GM19452 (cell line): ENCODE measurements around the gene IL4R.

Experiments used
- ATAC-seq: cut with Tn5 transposase; IDR thresholded peaks from one replicate; pipeline ENCODE4 v1.9.1; 2021; ENCODE audit not compliant: unreplicated experiment

IL4R gene

DNA sequence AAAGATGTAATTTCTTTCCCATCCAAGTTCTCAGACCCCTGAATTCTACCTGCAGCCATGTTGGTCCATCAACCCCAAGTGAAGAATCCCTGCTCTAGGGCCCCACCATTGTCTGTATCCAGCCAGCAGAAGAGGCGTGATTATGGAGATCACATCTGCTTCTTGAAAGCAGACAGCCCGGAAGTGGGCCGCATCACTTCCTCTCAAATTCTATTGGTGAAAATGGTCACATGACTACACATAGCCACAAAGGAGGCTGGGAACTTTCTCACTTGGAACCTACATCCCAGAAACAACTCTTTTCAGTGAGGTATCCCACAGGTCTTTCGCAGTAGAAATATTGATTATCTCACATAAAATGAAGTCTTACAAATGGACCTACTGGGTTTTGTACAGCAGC lies 40.1 kb downstream of the IL4R start:
- ATAC-seq = no peak

DNA sequence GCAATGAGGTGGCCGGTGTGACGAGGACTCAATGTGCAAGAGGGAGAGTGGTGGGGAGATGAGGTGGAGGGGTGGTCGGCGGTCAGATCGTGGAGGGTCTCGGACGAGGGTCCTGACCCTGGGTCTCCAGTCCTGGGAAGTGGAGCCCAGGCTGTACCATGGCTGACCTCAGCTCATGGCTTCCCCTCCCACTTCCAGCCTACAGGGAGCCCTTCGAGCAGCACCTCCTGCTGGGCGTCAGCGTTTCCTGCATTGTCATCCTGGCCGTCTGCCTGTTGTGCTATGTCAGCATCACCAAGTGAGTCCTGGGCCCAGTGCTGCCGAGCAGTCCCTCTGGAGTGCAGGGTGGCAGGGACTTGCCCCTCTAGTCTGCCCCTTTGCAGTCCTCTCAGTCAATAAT lies 41.8 kb downstream of the IL4R start:
- ATAC-seq = no peak

- ATAC-seq = no peak
These were observed 43.0 kb downstream of the IL4R start for GRCh38 chr16:27356794-27357193.

DNA sequence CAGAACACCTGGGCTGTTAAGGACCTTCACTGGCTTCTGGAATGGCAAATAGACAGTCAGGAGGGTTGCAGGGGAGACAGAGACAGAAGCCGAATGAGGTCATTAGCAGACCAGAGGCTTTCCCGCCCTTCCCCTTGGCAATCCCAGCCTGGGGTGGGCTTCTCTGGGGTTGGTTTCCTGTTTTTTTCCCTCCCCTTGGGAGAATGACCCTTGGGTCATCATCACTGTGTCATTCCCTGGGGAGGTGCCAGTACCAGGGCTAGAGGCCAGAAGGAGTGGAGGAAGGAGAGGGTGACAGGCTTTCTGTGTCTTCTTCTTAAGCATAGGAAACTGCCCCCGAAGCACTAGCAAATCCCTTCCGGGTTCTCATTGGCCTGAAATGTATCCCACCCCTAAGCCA lies 45.3 kb downstream of the IL4R start:
- no peak for ATAC-seq

- no peak for ATAC-seq
These were observed 45.8 kb downstream of the IL4R start for GRCh38 chr16:27359615-27360014.

DNA sequence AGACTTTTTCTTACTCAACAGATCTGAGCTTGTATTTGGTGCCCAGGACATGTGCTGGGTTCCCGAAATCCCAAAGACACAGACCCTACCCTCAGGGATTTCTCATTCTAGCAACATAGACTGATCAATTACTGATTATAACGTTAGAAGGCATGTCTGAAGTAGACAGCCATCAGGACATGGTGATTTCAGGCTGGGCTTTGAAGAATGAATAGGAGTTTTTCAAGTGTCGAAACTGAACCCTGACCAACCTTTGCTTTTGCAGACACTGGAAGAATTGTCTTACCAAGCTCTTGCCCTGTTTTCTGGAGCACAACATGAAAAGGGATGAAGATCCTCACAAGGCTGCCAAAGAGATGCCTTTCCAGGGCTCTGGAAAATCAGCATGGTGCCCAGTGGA lies 48.2 kb downstream of the IL4R start:
- ATAC-seq = no peak

DNA sequence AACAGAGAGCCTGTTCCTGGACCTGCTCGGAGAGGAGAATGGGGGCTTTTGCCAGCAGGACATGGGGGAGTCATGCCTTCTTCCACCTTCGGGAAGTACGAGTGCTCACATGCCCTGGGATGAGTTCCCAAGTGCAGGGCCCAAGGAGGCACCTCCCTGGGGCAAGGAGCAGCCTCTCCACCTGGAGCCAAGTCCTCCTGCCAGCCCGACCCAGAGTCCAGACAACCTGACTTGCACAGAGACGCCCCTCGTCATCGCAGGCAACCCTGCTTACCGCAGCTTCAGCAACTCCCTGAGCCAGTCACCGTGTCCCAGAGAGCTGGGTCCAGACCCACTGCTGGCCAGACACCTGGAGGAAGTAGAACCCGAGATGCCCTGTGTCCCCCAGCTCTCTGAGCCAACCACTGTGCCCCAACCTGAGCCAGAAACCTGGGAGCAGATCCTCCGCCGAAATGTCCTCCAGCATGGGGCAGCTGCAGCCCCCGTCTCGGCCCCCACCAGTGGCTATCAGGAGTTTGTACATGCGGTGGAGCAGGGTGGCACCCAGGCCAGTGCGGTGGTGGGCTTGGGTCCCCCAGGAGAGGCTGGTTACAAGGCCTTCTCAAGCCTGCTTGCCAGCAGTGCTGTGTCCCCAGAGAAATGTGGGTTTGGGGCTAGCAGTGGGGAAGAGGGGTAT lies 48.9 kb downstream of the IL4R start:
- no peak for ATAC-seq

- no peak for ATAC-seq
These were observed 49.5 kb downstream of the IL4R start for GRCh38 chr16:27363246-27363632.

- ATAC-seq = no peak
These were observed 50.0 kb downstream of the IL4R start for GRCh38 chr16:27363797-27364196.

DNA sequence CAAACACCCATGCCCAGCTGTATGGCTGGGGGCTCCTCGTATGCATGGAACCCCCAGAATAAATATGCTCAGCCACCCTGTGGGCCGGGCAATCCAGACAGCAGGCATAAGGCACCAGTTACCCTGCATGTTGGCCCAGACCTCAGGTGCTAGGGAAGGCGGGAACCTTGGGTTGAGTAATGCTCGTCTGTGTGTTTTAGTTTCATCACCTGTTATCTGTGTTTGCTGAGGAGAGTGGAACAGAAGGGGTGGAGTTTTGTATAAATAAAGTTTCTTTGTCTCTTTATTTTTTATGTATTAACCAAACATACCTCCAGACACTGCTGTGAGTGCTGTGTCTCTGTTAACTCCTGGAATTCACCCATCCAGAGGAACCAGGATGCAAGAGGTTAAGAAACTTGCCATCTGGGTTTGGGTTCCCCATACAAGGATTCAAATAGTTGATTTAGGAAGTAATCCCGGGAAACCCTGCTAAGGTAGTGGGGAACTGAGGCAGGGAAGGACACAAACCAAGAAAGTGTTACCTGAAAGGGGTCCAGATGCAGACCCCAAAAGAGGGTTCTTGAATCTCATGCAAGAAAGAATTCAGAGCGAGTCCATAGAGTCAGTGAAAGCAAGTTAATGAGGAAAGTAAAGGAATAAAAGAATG lies 50.8 kb downstream of the IL4R start:
- no peak for ATAC-seq

GRCh38 chr16:27365142-27366089 lies 51.6 kb downstream of the IL4R start:
- no peak for ATAC-seq

- peak; percentile 1 for ATAC-seq
These were observed 53.1 kb downstream of the IL4R start for GRCh38 chr16:27366687-27367460.

GRCh38 chr16:27367461-27368357 lies 53.9 kb downstream of the IL4R start:
- ATAC-seq = peak; percentile 70

GRCh38 chr16:27368358-27368722 lies 54.6 kb downstream of the IL4R start:
- no peak for ATAC-seq

GRCh38 chr16:27369806-27370205 lies 56.0 kb downstream of the IL4R start:
- ATAC-seq = no peak

GRCh38 chr16:27370318-27370717 lies 56.5 kb downstream of the IL4R start:
- ATAC-seq = no peak

- no peak for ATAC-seq
These were observed 59.5 kb downstream of the IL4R start for GRCh38 chr16:27373312-27373711.

DNA sequence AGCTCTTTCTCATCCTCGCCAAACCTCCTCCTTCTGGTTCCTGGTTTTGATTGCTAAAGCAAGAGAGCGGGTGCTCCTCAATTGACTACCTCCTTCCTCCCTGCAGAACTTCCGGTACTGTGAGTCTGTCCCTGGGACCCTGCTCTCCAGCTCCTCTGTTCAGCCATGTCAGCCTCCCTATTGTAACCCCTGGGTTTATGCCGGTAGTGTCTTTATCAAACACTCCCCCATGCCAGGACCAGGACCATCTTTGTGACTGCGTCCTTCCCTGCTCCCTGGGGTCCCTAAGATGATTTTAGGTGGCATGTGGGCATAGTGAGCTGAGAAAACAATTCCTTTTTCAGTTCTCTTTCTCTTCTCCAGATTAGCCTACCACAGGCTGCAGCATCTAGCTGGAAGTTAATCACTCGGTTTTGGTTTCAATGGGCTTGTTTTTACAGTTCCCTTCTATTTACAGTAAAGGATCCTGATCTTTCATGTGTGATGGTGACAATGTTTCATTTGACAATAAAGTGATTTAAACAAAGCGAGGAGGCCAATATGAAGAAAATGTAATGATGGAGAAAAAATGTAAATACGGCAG lies 60.5 kb downstream of the IL4R start:
- peak; percentile 36 for ATAC-seq

- ATAC-seq = peak; percentile 43
These were observed 61.1 kb downstream of the IL4R start for GRCh38 chr16:27374804-27375425.
